ENCODE data around the gene ATP2B2.

ATP2B2 gene

DNA sequence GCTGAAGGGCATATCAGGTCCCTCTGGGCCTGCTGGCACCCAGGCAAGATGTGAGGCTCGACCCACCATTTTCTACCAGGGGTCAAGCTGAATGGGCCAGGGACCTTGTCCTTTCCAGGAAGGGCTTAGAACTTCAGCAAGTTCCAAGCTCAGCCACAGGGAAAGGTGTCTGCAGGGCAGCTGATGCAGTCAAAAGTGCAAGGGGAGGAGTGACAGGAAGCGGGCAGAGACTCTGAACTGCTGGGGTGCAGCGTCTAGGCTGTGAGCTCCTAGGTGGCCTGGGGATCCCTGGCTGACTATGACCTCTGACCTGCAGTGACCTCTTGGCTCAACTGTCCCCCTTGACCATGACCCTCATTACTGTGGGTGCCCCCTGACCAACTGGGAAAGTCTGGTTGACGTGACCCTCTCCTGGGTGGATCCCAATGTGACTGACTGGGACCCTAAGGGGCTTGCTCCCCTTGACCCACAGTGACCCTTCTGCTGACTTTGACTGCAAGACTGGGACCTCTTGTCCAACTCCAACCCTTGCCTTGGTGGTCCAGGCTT is 170.1 kb downstream of the ATP2B2 start:
- in situ Hi-C loops (cut with MboI; ENCODE audit: low sequenced_read_pairs) = no loop called here

DNA sequence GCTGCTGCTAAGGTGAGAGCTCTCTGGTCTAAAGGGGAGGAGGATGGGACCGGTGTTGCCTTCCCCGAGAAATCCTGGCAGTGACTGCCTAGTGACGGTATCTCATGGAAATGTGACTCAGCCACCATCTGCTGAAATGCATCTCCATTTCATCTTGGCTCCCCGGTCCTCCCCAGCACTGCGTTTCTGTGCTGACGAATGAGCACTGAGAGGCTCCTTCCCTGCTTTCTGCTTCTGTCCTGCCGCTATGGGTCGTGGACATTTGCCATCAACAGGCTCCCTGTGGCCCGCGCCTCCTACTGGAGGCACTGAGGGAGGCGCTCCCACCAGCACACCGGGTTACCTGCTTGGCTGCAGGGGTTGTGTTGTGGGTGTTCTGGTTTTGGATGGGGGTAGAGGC is 170.9 kb downstream of the ATP2B2 start:
- in situ Hi-C loops (cut with MboI; ENCODE audit: low sequenced_read_pairs) = no loop called here

DNA sequence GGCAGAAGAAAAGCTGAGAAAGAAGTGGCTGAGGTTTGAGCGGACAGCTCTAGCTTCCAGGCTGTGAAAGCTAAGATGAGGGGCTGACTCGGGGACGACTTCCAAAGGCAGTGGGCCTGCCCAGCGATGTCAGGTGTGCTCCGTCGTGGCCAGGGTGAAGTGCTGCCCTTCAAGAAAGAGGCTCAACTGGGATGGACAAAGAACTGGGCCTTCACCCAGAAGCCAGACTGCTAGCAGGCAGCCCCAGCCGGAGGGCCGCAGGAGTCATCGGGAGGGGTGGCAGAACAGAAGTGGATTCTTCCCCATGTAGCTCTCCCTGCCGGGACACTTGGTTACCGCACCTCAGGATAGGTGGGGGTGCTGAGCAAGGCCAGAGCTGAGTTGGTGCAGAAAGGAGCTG is 171.3 kb downstream of the ATP2B2 start:
- in situ Hi-C loops (cut with MboI; ENCODE audit: low sequenced_read_pairs) = no loop called here

DNA sequence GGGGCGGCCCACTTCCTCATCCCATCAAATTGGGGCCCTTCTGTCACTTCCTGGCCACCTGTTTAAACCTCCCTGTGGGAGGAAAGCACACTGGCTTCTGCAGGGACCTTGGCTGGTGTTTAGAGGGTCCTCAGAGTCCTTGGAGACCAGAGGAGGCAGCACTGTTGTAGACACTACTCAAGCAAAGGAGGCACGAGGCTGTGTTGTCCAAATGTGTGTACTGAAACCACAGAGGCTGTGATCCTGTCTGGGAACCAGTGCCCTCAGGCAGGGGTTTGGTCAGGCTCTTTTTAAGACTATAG is 172.1 kb downstream of the ATP2B2 start:
- in situ Hi-C loops (cut with MboI; ENCODE audit: low sequenced_read_pairs) = no loop called here

DNA sequence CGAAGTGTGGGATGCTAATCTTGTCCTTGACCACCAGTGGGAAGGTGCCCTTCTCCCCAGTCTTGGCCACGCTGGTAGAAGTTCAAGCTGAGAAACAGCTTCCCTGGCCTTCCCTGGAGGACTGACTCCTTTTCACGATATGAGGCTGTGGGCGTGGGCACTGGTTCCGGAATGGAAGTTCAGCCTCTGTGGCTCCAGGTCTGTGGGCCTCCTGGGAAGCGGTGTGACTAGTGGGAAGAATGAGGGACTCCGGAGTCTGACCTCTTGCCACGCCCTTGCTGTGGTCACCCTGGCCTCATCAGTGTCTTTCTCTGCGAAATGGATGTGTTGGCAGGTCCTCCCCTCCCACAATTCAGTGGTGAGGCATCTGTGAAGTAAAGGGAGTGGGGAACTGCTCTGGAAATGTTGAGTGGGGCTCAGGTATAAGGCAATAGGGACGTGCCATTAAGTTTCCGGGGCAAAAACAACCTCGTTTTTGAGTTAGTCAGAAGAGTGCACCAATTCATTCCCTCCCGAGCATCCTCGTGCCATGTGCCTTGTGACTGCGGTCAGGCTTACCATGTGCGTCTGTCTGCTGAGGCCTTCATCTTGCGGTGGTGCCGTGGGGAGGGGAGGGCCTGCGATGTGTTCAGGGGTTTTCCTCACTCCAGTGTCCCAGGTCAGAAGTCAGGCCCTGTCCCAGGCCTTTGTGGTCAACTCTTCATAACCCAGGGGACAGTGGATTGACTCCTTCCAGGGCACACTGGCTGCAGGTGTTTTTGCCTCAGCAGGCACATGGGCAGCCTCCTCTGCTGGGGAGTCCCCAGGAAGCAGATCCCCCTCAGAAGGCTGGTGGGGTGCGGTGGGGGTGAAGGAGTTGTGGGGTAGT is 172.7 kb downstream of the ATP2B2 start:
- in situ Hi-C loops (cut with MboI; ENCODE audit: low sequenced_read_pairs) = no loop called here

DNA sequence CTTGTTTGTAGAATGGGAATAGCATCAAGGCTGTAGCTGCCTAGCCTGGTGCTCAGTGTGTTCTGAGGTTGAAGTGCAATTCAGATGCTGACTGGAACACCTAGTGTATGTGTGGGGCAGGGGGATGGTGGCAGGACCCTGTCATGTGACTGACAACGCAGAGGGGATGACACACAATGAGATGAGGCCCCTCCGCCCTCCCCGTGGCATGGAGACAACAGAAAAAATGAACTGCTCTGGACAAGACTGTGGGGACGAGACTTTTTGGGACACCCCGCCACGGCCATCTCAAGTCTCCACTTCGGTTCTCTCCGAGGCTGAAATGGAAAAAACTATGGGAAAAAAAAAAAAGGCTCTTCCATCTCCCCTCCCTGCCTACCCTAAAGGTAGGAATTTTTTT is 174.1 kb downstream of the ATP2B2 start:
- in situ Hi-C loops (cut with MboI; ENCODE audit: low sequenced_read_pairs) = no loop called here

DNA sequence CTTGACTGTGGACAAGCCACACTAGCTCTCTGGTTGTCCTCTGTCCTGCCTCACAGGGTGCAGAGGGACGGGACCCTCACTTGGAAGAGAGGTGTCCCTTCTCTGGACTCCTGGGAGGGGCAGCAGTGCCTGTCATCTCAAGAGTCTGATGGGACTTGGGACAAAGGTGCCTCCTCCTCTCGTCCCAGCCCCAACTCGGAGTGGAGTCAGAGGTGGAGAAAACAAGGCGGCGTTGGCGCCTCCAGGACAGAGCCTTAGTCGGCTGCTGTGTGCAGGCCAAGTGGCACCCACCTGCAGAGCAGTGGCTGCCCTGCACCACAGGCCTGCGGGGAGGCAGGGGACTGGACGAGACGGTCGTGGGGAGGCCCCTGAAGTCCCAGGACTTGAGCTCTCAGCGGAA is 175.1 kb downstream of the ATP2B2 start:
- in situ Hi-C loops (cut with MboI; ENCODE audit: low sequenced_read_pairs) = no loop called here

DNA sequence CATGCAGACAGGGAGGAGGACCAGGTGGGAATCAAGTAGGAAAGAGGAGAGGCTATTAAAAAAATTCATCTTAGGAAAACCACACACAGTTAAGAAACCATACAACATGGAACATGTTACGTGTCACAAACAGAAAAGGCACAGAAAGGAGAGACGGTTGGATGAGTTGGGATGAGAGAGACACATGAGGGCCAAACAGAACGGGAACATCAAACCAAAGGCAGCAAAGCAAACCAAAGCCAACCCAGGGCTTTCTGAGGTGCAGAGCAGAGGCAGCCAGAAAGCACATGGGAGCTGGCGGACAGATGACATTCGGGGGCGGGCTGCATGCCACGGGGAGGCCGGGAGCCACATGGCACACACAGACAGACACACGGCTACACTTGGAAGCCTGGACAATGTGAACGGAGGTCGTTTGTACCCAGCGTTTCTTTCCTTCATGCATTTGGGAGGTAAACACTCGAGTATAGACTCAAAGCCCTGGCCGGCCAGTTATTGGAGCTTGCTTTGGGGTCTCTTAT is 175.8 kb downstream of the ATP2B2 start:
- in situ Hi-C loops (cut with MboI; ENCODE audit: low sequenced_read_pairs) = no loop called here

DNA sequence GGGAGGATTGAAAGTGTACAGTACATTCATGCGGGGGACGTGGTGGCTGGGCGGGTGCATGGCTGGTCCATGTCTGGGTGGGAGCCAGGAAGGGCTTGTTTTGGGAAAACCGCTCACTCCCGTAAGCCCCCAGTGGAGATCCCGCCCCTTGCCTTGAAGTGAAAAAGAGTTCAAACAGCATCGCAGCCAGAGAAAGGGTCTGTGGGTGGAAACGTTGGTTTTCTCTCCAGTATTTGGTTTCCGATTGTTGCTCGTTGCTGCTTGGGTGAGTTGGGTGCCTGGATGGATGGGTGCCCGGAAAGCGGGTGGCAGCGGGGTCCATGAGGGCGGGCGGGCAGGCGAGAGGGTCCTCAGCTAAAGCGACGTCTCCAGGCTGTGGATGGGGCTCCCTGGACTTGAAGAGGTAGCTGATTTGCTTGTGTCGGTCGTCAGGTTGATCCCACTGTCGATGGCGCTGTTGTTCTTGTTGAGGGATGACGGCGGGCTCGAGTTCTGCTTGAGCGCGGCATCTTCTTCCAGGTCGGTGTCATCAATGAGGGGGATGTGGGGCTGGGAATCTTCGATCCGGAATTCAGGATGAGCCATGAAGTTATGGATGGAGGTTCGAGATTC is 176.8 kb downstream of the ATP2B2 start:
- in situ Hi-C loops (cut with MboI; ENCODE audit: low sequenced_read_pairs) = no loop called here

DNA sequence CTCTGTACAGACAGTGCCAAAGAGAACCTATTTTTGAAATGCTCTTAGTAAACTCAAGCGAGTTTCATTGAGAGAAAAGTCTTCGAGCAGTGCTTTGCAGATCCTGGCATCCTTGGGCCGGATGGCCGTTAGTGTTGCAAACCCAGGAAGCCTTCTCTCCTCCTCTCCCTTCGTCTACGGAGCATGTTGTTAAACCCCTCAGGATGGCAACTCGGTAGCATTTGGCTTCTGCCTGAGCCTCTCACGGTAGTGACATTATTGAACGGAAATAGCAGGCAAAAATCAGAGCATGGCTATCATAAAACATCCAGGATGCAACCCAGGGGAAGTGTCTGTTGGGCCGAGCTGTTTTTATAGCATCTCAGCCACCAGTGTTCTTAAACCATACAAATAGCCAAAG is 177.8 kb downstream of the ATP2B2 start:
- in situ Hi-C loops (cut with MboI; ENCODE audit: low sequenced_read_pairs) = no loop called here

DNA sequence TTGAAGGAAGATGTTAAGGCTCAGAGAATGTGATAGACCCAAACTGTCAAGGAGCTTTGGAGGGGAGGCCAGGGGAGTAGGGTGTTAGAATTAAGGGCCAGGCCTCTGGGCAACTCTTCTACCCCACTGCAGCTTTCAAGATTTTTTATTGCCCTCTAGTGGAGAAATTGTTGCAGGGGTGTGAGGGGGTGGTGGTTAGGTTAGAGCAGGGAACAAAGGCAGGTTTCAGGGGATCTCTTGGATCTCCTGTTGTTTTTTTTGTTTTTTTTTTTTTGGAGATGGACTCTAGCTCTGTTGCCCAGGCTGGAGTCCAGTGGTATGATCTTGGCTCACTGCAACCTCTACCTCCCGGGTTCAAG is 183.1 kb downstream of the ATP2B2 start:
- in situ Hi-C loops (cut with MboI; ENCODE audit: low sequenced_read_pairs) = no loop called here

DNA sequence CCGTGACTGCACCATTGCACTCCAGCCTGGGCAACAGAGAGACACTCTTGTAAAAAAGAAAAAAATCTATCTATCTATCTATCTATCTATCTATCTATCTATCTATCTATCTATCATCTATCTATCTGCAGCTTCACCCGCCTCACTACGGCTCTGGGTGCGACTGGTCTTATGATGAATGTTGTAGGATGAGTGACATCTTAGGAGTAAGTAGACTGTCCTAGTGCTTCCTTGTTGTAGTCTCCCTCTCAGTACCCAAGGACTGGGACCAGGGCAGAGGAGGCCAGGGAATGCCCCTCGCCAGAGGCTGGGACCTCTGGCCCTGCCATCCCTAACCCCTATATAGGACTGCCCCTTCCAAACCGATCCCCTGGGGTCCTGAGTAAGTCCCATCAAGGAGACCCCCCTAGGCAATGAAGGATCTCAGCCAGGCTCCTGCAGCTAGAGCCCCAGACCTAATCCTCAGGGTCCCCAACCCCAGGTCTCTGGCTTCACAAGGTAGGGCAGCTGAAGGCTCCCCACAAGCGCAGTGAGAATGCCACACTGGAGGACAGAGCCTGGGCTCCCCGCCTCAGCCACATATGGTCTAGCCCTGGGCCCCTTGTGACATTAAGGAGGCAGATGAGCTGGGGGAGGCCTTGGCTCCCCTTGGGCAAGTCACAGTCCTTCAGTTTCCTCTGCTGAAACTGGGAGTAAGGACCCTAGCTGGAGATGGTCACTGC is 183.6 kb downstream of the ATP2B2 start:
- in situ Hi-C loops (cut with MboI; ENCODE audit: low sequenced_read_pairs) = no loop called here

DNA sequence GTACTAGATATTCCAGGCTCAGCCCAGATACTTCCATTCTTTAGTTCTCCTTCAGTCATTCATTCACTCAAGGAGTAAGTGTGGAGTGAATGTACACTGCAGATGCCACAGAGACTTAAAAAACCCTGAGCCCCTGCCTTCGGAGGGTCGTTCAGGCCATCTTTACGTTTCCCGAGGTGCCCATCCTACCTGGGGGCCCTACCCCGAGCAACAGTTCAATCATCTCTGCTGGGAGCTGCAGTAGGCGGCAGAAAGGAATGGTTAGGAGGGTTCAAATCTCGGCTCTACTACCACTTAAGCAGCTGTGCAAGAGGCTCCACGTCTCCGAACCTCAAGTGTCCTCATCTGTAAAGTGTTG is 185.1 kb downstream of the ATP2B2 start:
- in situ Hi-C loops (cut with MboI; ENCODE audit: low sequenced_read_pairs) = no loop called here

DNA sequence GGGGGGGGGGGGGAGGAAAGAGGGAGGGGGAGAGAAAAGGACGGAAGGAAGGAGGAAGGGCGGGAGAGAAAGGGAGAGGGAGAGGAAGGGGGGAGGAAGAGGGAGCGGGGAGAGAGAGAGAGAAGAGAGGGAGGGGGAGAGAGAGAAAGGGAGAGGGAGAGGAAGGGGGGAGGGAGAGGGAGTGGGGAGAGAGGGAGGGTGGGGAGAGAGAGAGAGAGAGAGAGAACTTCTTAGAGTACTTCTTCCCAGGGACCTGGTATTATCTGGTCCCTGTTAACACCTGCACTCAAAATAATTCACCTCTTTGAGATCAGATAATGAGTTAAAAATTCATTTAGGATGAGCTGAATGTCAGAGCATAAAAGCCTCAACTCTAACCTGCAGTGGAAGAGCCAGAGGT is 185.6 kb downstream of the ATP2B2 start:
- in situ Hi-C loops (cut with MboI; ENCODE audit: low sequenced_read_pairs) = no loop called here

DNA sequence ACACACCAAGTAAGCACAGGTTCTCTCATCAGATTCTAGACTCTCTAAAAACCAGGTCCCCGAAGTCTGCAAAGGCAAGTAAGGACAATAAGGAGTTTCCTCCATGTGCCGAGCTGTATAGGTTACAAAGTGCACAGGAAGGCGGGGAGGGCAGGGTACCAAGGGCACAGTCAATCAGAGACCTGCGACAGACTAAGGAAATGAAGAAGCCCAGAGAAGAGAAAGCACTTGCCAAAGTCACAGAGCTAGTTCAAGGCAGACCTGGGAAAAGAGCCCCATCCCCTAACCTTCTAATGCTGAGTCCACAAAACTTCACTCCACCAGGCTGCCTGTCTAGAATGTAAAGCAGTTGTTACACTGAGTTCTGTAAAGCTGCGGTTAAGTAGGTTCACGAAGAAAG is 186.1 kb downstream of the ATP2B2 start:
- in situ Hi-C loops (cut with MboI; ENCODE audit: low sequenced_read_pairs) = no loop called here

DNA sequence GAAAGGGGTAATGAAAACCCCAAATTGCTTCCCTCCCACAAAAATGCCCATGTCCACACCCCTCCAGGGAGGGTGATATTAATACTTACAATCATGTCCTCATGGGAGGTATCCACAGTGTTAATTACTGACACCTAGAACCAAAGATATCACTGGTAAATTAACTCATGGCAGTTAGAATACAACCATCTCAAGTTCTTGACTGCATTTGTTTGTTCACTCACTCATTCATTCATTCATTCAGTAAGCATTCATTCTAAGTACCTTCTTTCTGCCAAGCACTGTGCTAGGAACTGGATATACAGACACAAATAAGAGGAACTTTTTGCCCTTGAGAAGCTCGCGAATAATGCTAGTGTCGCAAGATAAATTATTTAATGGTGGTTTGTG is 187.4 kb downstream of the ATP2B2 start:
- in situ Hi-C loops (cut with MboI; ENCODE audit: low sequenced_read_pairs) = no loop called here

DNA sequence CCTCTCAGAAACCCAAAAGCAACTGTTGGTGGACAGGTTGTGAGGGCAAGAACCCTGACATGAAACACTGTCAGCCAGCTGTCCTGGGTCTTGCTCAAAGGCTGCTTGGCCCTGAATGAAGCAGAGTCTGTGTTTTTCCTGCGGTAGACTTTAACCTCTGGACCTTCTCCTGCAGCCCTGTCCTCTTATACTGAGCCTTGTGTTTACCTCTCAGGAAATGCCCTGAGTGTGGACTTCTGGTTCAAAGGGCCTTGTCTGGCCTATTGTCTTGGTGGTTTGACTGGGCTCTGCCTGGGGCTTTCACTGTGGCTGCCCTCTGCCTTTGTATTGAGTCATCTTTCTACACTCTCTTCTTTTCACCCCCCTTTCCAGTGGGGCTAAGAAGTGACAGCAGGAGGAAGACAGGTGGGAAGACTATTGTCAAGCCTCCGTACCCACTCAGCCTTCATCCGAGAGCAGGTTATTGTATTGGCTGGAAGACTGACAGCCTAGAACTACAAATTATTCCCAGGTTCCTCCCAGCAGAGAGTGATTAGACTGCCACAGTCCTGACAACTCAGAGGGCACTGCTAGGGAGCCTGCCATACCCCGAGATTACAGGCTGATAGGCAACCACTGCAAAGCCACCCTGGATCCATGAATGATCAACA is 187.9 kb downstream of the ATP2B2 start:
- in situ Hi-C loops (cut with MboI; ENCODE audit: low sequenced_read_pairs) = no loop called here

DNA sequence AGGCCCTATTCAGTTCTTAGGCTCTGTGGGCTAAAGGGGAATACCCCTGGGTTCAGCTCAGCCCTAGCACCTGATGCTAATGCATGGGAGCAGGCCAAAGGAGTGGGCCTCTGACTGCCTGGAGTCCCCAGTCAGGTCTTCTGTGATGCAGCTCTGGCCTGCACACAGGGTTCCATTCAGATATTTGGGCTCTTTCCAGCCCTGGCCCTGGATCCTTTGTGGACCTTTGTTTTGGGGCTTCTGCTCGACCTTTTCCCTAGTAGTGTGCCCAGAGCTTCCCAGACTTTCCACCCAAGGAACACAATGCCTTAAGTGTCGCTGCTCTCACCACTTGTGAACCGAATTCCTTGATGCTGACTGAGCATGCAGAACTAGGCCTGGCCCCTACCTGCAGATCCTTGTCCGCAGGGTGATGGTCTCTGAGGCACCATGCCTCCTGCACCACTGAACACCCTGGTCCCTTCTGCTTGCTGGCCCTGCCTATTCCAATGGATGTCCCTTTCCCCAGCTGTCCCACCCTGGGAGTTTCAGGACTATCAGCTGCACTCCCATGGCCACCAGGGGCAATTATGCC is 189.5 kb downstream of the ATP2B2 start:
- in situ Hi-C loops (cut with MboI; ENCODE audit: low sequenced_read_pairs) = no loop called here

DNA sequence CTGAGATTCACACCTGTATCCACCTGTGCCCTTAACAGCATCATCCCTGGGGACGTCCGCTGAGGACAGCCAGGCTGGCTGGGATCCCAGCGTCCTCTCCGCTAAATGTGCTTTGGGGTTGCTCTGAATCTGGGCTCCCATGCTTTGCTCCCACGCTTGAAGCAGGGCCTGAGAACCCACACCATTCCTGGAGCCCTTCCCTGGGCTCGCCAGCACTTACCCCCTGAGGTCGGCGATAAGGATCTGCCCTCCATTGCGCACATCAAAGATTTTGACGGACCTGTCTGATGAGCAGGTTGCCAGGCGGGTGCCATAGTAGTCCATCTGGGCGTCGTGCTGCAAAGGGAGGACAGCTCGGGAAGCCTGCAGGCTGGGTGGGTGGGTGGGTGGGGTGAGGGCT is 190.3 kb downstream of the ATP2B2 start:
- in situ Hi-C loops (cut with MboI; ENCODE audit: low sequenced_read_pairs) = no loop called here

DNA sequence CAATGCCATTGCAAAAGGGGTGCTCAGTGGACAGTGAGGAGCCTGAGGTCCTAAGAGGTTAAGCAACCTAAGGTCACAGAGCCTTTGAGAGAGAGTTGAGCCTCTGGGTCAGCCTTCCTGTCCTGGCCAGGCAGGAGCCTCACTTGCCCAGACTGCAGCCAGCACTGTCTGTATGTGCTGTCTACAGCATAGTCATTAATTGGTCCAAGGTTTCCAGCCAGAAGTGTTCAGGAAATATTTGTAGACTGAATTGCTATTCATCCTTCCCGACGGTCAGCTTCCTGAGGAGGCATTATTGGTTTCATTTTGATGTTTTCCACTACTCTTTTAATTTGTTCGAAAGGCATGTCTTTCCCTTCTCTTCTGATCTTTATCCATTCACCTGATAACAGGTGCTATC is 192.5 kb downstream of the ATP2B2 start:
- in situ Hi-C loops (cut with MboI; ENCODE audit: low sequenced_read_pairs) = no loop called here

DNA sequence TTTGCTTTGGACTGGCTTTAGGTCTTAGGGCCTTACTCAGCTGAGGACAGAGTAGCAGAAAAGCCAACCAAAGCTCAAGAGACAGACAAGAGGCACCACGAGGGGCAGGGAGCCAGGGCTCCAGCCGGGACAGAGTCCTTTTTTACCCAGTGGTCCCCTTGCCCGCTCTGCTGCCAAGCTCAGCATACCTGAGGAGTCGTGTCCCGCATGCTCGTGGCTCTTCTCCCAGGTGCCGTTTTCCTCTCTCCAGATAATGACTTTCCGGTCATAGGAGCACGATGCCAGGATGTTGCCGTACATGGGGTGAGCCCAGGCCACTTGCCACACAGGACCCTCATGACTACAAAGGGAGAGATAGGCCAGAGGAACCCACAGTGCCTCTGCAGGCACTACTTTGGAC is 193.0 kb downstream of the ATP2B2 start:
- in situ Hi-C loops (cut with MboI; ENCODE audit: low sequenced_read_pairs) = no loop called here

Data from hTERT RPE-1 (cell line).